Dedifferentiated amniotic fluid mesenchymal stem cell (primary cell): ENCODE data around the gene GGT6.

Experiments
- DNase-seq: peaks from one replicate; pipeline ENCODE4 v3.0.0-alpha.2; 2016; ENCODE audit errors: extremely low spot score

Gene GGT6

DNA sequence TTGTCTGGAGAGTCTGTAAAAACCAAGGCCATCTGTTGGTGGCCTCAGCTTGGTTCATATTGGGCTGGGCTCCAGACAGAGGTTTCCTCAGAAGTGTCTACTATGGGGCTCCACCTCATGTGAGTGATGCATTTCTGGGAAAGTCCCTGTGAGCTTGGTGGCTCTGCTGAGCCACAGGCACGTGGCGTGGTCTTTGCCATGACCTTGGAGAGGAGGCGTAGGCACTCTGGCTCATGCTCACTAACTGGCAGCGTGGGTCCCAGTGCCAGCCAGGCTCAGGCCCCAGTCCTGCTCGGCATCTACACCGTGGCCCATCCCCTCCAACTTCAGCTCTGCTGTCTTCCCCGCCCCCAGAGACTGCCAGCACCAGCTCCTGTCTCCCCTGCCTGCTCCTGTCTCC, 13.3 kb upstream of the GGT6 start:
- no peak for DNase-seq

GRCh38 chr17:4573115-4573514, 12.7 kb upstream of the GGT6 start:
- no peak for DNase-seq

DNA sequence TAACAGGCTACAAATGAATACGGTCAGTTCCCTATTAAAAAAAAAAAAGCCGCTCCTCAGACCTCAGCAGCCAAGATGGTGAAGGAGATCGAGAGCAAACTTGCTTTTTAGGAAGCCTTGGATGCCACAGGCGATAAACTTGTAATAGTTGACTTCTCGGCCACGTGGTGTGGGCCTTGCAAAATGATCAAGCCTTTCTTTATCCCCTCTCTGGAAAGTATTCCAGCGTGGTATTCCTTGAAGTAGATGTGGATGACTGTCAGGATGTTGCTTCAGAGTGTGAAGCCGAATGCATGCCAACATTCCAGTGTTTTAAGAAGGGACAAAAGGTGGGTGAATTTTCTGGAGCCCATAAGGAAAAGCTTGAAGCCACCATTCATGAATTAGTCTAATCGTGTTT, 11.8 kb upstream of the GGT6 start:
- DNase-seq, result no peak

GRCh38 chr17:4569591-4569990, 9.2 kb upstream of the GGT6 start:
- no peak for DNase-seq

DNA sequence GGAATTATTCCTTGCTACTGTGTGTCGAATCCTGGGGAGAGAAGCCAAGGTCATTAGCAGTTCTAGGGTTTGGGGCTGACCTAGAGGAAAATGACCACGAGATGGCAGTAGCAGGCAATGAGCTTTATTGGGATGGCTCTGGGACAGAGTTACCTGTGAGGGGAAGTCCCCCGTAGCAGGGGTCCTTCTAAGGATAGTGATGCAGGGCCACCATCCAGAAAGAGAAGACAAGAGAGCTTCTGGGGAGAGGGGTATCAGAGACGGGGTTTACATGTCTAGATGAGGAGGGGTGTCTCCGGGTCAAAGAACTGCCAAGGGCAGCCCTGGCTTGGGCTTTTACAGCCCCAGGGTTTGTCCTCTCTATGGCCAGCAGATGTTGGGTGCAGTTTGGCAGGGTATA, 6.4 kb upstream of the GGT6 start:
- DNase-seq, result no peak

GRCh38 chr17:4565209-4566141, 5.1 kb upstream of the GGT6 start:
- DNase-seq, result peak; percentile 75

- DNase-seq, result no peak
Measured at GRCh38 chr17:4562015-4562969, 1.9 kb upstream of the GGT6 start.

DNA sequence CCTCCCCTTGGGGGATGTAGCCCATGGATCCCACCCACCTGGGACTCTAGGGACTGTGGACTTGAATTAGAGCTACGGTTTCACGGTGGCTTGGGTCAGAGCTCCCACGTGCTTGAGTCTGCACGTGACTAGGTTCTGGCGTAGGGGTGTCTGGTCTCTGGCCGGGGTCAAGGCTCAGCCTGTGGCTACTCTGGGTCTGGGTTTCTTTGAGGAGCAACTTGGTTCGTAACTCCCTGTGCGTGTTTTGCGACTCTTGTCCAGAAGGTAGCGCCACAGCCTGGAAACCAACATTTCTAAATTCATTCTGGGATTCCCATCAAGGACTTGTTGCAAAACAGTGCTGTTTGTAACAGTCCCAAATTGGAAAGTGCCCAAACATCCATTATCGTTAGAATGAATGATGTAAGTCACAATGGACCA, 470 bp upstream of the GGT6 start:
- DNase-seq, result no peak

GRCh38 chr17:4559966-4560365, 411 bp downstream of the GGT6 start:
- no peak for DNase-seq

GRCh38 chr17:4559139-4559791, 1.1 kb downstream of the GGT6 start:
- no peak for DNase-seq

DNA sequence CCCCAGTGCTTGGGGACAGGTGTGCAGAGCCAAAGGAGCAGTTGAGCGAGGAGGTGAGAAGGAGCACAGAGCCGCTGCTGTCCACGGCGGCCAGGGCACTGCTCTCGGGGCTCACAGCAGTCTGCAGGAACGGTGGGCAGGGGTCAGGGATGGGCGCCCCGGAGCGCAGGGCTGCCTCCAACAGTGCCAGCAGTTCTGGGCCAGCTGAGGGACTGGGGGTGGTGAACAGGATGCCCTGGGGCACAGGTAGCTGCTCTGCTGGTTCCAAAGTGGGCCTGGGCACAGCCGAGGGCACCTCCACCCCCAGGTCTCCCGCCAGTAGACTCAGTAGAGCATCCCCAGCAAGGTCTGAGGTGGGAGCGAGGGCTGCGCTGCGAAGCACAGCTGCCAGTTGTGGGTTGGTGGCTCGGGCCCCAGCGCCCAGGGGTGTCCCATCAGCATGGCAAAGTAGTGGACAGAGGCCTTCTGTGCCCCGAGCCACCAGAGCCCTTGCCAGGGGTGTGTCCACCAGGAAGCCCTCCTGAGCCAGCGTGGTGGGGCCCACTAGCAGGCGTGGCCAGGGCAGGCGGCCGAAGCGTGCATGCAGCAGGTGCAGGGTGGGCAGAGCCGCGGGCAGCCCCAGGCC, 1.9 kb downstream of the GGT6 start:
- DNase-seq, result no peak

DNA sequence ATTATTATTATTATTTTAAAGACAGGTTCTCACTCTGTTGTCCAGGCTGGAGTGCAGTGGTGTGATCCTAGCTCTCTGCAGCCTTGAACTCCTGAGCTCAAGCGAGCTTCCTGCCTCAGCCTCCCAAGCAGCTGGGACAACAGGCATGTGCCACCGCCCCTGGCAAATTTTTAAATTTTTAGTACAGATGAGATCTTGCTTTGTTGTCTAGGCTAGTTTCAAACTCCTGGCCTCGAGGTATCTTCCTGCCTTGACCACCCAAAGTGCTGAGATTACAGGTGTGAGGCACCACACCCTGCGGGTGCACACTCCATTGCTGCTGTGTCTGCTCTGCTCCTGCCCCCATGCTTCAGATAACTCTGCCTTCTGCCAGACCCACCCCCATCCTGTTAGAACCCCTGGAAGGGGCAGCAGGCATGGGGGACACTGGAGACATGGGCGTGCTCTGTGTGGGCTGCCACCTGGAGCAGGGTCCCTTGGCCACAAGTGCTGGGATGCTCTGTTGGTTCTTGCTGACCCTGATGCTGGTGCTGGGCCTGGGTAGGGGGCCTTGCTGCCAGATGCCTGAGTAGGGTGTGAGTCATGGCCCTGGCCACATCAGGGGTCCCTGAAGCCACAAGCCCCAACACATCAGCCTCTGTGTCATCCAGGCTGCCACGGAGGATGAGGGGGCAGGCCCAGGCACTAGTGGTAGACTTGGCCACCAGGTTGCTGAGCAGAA, 2.6 kb downstream of the GGT6 start:
- DNase-seq, result no peak

DNA sequence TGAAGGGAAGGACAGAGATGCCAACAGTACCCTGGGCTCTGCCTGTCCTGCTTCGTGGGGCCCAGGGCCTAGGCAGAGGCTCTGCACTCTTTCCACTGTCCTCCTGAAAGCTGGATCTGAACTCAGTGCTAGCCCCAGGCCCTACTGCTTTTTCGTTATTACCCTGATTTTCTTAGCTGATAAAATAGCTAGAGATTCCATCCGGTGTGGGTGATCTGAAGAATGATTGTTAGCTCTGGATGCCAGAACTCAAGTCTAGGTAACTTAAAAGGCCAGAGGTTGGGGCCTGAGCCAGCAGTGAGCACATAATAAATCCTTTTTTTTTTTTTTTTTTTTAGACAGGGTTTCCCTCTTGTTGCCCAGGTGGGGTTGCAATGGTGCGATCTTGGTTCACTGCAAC, 3.4 kb downstream of the GGT6 start:
- no peak for DNase-seq

DNA sequence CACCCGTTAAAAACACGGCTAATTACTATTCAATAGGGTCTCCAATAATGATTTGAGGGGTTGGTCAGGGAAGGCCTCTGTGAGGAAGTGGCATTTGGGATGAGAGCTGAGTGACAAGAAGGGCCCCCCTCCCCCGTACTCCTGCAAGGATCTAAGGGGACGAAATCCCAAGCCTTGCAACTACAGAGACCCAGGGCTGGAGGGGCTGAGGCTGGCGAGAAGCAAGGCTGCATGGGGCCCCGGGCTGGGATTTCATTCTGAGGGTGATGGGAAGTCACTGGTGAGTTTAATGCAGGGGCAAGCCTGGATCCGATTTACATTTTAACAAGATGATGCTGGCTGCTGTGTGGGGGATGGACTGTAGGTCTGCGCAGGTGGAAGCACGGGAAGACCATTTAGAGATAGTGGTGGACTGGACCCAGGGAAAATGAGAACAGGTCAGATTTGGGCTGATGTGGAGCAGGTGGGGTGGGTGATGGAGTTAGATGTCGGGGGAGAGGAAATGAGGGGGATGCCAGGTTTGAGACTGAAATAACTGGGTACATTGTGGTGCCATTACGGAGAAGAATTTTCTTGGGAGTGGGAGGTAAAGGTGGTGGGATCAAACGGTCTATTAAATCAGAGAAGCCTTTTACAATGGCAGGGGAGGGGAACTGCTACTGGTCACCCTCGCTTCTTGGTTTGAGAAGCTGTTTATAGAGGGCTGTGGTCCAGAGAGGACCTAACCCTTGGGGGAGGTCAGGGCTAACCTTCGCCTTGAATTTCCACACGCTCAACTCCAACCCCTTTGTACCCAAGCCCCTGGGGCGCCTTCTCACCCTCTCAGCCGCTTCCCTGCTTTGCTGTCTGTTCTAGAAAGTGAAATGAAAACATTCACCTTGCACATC, 4.3 kb downstream of the GGT6 start:
- no peak for DNase-seq

DNA sequence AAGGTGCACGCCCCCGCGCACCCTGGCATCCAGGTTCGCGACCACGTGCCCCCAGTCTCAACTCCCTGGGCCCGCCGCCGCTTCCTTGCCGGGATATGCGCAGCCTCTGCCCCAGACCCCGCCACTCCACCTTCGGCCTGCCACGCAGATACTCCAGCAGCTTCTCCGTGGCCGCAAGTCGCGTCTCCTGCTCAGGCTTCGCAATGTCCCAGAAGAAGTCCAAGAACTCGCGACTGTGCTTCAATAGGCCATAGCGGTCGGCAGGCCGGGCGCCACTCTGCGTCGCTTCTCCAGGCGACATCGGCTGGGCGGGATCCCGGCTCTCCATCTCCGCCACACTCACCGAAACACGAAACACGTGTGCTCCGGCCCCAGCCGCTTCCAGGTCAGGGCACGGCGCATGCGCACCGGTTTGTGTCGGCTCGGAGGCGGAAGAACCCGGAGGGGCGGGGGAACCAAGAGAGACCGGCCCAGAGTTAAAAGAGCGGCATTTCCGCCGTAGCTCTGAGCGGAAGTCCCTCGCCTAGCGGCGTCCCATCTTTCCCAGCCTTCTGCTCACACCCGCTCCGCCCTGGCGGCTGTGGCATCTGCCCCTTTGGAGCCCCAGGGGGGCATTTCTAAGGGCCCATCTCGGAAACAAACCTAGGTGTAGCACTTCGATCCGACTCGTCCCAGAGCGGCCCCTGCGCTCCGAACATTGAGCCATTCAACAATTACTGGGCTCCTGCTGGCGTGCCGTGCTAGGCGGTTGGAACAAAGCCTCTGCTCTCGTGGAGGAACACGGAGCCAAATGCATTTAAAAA, 5.2 kb downstream of the GGT6 start, which contains the start of gene MYBBP1A:
TSS of gene MYBBP1A (minus strand) at position 388 of the 803 bp plus-strand sequence. CDS start at position 328, 60 bp downstream.
- peak; percentile 97 for DNase-seq

DNA sequence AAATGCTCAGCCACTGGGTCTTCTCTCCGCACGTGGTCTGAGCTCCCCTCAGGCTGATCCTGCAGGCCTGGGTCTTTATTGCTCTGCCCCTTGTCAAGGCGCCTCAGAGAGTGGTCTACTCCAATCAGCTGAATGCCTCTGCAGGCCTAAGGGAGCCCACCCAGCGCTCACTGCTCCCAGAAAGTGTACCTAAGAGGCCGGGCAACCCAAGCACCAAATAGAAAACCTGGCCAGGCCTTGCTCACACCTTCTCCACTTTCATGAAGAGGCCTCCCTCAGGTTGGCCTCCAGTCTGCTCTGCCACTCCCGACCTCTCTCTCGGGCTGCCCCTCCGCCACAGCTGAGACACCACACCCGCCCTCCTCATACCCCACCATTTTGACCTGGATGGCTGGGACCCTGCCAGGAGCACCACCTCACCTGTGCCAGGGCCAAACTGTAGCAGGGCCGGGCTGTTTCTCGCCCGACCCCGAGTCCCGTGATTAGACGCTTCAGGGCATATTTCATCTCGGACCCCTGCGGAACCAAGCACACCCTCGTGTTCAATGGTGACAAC, 5.9 kb downstream of the GGT6 start:
- DNase-seq, result no peak

DNA sequence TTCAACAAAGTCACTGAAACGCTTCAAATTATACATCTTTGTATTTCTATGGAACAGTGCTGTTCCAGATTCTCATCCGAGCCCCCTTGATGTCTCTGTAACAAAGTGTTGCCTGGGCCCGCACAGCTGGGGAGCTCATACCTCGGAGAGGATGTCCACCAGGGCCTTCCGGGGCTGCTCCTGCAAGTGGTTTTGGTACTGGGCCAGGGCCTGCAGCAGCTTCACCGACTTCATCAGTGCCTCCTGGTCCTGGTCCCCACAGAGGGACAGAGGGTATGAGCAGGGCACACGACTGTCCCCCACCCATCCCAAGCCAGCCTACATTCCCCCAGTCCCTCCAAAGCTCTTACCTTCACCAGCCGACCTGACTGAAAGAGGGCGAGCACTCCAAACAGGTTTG, 6.7 kb downstream of the GGT6 start:
- DNase-seq, result no peak

DNA sequence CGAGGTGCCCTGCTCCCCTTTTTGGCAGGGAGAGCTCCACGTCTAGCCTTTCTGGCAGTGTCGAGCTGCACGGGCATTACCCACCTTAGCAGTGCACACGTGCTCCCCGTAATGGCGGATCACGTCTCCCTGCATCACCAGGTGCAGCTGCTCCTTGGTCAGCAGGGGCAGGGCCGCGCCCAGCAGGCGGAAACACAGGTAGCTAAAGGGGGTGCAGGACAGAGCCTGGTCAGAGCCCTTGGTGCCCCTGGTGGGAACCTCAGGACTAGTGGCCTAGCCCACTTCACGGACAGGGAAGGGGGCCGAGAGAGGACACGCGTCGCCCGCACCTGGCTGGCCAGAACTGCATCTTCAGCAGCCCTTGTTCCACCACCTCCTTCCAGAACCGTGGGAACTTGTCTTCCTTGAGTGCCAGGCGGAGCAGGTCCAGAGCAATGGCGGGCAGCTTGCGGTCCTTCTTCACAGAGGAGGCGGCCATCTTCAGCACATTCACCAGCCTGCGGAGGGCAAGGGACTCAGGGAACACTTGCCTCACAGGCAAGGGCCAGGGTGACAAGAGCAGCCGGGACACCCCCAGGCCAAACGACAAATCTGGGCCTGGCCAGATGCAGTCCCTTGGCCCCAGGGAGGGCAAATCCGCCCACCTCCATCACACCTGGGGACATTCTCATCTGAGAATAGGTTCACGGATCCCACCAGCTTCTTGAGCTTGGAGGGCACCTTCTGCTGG, 8.4 kb downstream of the GGT6 start:
- DNase-seq, result no peak
